Caki2 (cell line): ENCODE results near the gene ANO10. TPM values are rescaled to one million over a fixed set of nuclear protein-coding genes. Genes with fewer than 3 reads are reported as not detected.
"Not testable (repeated sequence)": the region's sequence is repeated elsewhere in the genome, so short reads cannot be mapped to it uniquely, and the experiment has no call there.

Experiments used
- DNase-seq: peaks from one replicate; pipeline ENCODE4 v3.0.0-alpha.2; 2015; ENCODE audit warnings: low read depth
- in situ Hi-C: cut with HindIII; loops from 2 replicates; pipeline ENCODE4 v1.10.0; 2016; ENCODE audit warnings: low sequenced_read_pairs, low pct_unique_long_range_greater_than_20kb, mixed read lengths
- total RNA-seq: library from RNA; depleted of rRNA; stranded (reverse); fragments of >200 nt; shearing (Covaris generic); gene quantifications from 2 replicates; pipeline ENCODE4 v1.2.3, GENCODE V29; 2014; ENCODE audit warnings: low replicate concordance

ANO10 gene
- total RNA-seq, 1 experiment from 2014 or later, result 14.9 TPM

DNA sequence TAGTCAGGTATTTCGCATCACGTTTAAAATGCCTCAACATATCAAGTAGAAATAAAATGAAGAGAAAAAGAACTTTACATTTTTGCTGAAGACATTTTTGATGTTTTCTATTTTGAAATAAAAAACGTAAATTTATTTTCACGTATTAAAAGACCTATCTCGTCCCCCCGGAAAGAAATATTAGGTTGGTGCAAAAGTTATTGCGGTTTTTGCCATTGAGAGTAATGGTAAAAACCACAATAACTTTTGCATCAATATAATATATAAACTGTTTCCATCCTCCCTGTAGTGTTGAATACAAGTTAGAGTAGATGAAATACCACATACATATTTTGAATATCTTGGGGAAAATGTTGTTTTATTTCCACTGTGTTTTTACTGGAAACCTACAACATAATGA, 11.2 kb upstream of the ANO10 start:
- DNase-seq, result no peak
- in situ Hi-C loops, result no loop called here

DNA sequence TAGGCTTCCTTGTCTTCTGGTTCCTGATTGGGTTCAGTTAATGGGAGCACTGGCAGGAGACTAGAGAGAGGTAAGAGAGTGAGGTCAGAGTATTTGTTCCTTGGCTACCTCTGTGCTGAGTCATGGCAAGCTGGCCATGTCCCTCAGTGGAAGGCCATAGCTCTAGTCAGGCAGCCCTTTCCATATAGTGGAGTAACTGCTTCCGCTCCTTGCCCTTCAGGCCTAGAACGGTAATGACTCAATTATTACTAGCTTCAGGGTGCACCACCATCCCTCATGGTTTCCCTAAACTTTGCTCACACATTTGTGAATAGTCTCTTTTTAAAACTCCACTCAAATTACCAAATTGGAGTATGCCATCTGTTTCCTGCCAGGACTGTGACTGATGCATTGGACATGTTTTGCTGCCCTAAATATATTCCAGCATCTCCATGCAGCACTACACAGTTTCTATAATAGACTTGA, 10.5 kb upstream of the ANO10 start:
- in situ Hi-C loops, result no loop called here
- no peak for DNase-seq

DNA sequence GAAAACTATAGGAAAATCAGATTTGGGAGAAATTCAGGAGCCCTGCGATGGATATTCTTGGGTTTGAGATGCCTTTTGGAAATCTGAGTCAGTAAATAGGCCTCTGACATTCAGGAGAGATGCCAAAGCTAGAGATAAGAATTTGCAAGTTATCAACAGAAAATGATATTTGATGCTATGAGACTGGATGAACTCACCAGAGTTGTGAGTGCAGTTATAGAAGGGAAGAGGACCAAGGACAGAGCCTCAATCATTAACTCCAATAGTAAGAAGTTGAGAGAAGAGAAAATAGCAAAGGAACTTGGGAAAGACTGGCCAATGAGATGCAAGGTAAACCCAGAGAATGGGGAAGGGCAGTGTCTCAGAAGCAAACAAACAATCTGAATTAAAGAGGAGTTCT, 7.9 kb upstream of the ANO10 start:
- DNase-seq, result no peak
- in situ Hi-C loops, result no loop called here

DNA sequence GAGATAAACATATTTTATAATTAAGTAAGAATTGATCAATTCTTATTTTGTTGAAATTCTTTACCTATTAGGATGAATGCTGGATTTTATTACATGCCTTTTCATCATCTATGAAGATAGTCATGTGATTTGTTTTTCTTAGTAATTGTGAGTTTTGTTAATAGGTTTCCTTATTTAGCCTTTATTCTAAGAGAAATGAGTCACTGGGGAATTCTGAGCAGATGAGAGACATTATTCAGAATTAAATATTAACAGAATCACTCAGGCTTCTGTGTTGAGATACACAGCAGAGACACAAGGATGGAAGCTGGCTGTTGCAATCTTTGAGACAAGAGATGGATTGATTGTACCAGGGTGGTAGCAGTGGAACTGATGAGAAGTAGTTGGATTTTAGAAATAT, 7.4 kb upstream of the ANO10 start:
- DNase-seq, result peak; percentile 51
- in situ Hi-C loops, result no loop called here

DNA sequence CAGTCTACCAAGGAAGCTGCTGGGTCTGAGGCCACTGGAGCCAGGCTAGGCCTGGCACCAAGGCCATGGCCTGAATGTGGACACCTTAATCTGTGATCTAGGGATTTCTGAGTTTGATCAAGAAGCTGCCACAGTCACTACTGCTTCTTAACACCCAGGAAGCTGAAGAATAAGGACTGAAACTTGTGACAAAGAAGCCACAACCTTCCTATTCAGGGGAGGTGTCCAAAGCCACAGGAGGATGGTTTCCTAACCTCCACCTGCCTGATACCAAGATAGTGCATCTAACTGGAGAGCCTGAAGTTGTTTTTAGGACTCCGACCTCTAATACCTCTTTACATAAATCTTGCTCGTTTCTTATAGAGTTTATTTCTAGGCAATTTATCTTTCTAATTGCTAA, 5.5 kb upstream of the ANO10 start:
- in situ Hi-C loops, result no loop called here
- DNase-seq, result no peak

DNA sequence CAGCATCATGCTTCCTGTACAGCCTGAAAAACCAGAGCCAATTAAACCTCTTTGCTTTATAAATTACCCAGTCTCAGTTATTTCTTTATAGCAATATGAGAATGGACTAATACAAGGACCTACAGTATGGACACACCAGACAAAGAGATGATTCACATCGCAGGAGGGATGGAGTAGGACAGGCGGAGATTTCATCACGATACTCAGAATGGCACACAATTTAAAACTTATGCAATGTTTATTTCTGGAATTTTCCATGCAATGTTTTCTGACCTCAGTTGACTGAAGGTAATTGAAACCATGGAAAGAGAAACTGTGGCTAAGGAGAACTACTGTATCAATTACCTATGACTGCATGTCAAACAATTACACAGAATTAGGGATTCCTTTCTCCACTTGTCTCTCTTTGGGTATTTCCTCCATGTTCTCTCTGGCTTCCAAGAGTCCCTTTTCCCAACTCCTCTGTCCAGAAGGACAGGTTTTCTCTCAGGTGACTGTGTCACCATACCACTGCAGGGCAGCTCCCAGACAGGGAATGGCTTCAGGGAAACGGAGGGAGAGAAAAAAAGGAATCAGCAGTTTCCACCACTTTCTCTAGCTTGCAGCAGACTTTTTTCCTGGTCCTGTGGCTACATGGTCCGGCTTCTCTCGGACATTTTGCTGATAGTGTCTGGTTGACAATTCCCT, 3.0 kb upstream of the ANO10 start:
- in situ Hi-C loops, result no loop called here
- no peak for DNase-seq

DNA sequence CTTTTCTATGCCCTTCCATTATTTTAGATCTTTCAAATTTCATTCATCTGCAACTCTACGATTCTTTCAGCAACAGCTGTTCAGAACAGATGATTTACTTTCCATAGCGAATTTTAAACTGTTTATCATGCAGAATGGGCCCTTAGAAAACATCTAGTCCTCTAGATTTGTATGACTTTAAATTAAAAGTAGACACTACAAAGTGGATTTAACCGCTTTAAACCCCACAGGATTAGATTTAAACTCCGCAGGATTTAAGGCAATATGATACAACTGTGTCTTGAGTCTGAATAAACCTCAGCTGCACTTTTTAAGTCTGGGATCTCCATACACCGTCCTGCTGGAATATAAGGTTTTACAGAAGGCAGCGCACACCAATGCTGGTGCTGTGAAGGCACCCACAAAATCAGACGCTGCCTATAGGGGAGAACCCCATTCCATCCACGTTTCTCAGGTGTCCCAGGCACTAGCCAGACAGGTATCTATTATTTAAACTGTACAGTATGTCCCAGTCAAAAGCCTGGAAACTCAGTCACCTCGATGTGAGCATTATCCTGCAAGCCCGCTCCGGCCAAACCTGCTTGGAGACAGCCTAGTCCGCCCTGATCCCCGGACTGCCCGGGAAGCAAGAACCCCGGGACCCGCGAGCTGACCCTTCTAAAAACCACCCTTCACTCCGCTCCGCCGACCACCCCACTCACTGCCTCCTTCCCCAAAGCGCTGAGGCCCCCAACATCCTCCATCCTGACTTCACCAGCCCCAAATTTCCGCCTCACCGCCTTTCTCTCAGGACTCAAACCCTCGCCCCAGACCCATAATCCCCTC, 768 bp downstream of the ANO10 start:
- in situ Hi-C loops, result no loop called here
- DNase-seq, result no peak

DNA sequence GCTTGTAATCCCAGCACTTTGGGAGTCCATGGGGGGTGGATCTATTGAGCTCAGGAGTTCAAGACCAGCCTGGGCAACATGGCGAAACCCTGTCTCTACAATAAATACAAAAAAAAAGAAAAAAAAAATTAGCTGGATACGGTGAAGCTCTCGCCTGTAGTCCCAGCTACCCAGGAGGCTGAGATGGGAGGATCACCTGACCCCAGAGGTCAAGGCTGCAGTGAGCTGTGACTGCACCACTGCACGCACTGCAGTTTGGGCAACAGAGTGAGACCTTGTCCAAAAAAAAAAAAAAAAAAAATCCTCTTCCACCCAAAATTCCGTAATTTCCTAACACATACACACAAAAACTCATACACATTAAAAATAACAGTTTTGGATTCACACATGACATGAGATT, 2.2 kb downstream of the ANO10 start:
- in situ Hi-C loops, result no loop called here
- DNase-seq, result no peak

DNA sequence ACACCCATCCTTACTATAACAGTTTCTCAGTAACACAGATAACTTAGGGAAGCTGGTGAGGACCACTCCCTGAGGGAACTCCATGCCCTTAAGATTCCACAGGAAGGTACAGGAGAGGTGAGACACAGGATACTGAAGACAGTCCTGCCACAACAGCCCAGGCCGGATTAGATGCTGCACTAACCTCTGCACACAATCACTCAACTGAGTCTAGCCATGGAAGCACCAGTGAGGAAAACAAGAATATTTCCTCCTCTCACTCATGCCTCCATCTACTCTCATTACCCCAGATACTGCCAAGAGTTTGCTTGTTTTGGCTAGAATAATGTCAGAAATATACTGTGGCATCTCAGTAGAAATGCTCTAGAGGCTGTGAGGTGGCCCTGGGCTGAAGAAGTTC, 3.7 kb downstream of the ANO10 start:
- in situ Hi-C loops, result no loop called here
- no peak for DNase-seq

DNA sequence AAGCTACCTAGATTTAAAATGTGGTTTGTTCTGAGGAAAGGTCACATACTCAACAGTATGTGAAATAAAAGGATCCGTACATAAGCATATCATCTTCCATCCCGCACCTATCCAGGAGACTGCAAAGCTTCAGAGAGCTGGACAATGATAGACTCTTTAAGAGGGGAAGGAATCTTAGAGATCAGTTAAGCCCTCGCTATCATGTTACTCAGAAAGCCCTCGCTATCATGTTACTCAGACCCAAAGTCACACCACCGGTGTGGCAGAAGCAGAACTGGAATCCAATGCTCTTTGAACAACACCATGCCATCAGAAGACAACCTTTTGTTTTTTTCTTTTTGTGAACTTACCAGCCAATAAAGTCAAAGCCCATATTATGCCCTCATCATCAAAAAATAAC, 5.8 kb downstream of the ANO10 start:
- in situ Hi-C loops, result no loop called here
- no peak for DNase-seq

DNA sequence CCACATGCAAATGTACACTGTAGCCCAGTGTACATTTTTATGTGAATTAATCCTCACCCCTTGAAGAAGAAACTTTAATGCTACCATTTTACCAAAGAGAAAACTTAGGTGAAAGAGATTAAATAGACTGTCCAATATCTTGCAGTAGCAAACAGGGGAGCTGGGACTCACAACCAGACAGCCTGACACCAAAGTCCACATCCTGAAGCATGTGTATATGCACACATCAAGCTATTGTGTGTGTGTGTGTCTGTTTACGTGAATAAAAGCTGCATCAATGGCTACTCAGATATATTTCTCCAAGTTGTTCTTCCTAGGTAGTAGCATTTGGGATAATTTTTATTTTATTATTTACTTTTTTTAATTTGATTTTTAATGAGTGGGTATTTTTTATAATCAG, 6.7 kb downstream of the ANO10 start:
- in situ Hi-C loops, result no loop called here

DNA sequence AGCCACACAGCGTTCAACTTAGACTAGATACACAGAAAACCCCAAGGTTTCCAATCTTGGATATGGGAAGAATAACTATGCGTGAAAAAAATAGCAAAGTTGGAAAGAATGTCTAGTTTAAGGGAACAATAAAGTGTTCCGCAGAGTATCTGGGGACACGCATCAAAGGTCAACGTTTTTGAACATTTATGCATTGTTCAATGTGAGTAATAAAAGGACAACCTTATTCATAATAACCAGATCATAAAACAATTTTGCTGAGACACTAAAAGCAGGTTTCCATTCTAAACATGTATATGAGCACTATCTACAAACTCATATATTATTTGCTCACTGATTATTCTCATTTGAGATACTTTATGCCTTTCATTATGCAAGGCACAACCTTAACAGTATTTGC, 7.8 kb downstream of the ANO10 start:
- DNase-seq, result no peak
- in situ Hi-C loops, result no loop called here

More for the DNA sequence above, 6.7 kb downstream of the ANO10 start:
- no peak for DNase-seq

DNA sequence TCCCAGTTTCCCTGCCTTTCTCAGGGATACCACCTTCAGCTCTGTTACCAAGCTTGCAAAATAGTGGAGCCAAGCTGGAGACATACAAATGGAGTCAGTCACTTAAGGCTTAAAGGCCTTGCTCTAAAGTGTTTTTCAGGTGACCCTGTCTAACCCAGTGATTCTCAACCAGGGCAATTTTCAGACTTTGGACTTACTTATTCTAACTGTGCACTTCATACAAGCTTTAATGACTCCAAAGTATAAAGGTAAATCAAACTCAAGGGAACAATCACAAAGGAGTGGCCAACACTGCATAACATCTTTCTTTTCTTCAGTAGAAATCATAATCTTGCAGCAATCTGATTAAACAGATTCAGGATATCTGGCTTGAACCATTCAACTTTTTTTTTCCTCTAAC, 9.4 kb downstream of the ANO10 start:
- in situ Hi-C loops, result no loop called here

DNA sequence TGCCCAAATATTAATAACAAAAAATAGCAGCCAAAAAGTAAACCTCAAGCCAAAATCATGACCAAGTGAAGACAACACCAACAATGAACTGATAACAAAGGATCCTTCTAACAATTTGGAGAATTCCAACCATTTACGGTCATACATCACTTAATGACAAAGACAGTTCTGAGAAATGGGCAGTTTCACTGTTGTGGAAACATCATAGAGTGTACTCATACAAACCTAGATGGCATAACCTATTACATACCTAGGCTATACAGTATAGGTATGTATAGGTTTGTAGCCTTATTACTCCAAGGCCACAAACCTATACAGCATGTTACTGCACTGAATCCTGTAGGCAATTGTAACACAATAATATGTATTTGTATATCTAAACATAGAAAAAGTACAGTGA, 12.4 kb downstream of the ANO10 start:
- in situ Hi-C loops, result no loop called here
- DNase-seq, result no peak

More for the DNA sequence above, 9.4 kb downstream of the ANO10 start:
- no peak for DNase-seq

DNA sequence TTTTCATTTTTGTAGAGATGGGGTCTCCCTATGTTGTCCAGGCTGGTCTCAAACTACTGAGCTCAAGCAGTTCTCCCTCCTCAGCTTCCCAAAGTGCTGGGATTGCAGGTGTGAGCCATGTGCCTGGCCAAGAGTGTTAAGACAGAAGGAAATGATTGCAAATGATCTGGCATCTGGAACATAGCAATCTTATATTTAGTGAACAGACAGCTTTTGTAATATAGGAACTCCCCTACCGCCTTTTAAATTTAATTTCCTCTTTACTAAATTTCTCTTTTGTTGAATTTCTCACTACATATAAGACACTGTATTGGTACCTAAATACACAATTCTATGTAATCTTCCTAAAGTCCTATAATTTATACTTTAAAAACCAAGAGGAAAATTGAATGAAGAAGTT, 13.1 kb downstream of the ANO10 start:
- in situ Hi-C loops, result no loop called here
- no peak for DNase-seq

DNA sequence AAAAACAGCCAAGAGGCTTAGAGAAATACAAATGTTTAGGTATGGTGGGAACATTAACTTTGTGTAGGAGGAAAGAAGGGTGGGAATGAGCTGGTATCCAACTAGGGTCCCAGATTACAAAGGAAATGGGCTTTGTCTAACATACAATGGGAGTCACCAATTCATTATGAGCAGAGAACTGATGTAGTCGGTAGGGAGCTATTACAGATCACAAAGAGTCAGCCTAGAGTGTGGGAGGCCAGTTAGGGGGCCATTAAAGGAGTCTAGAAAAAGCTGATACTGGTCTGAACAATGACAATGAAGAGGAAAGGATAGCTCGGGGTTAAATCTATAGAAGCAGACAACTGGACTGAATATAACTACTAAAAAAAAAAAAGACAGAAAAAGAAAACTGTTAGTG, 15.5 kb downstream of the ANO10 start:
- no peak for DNase-seq
- in situ Hi-C loops, result no loop called here

DNA sequence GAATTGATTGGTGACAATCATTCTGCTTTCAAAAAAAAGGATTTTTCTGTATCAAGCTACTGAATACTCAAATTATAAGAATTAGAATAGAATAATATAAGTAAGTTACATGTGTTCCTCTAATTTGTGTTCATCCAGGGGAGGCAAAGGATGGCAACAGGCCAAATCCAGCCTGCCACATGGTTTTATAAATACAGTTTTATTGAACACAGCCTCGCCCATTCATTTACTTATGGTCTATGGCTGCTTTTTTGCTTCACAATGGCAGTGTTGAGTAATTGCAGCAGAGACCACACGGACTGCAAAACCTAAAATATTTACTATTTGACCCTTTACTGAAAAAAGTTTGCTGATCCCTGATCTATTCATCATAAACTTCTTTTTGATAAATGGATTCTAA, 21.9 kb downstream of the ANO10 start:
- in situ Hi-C loops, DNase-seq: not testable (repeated sequence)

DNA sequence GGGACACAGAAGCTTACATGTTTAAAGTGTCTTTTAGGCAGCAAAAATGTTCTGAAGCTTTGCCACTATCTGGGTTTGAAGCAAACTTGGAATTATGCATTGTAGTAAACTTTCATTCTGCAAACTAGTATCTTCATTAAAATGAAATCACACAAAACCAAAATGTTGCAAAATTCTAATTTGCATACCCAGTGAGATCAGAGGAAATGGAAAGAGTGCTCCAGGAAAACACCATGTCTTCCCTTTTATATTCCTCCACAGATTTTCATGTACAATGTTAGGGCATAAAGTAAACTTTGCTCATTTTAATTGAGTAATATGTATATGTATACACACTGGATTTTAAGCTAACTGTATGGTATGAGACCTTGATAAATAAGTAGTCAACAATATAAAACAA, 23.9 kb downstream of the ANO10 start:
- in situ Hi-C loops, result no loop called here
- no peak for DNase-seq

DNA sequence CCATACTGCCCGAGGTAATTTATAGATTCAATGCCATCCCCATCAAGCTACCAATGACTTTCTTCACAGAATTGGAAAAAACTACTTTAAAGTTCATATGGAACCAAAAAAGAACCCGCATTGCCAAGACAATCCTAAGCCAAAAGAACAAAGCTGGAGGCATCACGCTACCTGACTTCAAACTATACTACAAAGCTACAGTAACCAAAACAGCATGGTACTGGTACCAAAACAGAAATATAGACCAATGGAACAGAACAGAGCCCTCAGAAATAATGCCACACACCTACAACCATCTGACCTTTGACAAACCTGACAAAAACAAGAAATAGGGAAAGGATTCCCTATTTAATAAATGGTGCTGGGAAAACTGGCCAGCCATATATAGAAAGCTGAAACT, 25.6 kb downstream of the ANO10 start:
- in situ Hi-C loops, DNase-seq: not testable (repeated sequence)

DNA sequence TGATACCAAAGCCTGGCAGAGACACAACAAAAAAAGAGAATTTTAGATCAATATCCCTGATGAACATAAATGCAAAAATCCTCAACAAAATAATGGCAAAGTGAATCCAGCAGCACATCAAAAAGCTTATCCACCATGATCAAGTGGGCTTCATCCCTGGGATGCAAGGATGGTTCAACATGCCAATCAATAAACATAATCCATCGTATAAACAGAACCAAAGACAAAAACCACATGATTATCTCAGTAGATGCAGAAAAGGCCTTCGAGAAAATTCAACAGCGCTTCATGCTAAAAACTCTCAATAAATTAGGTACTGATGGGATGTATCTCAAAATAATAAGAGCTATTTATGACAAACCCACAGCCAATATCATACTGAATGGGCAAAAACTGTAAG, 26.5 kb downstream of the ANO10 start:
- DNase-seq, in situ Hi-C loops: not testable (repeated sequence)
